ENCODE results near the gene TUSC2. TPM values are rescaled to one million over a fixed set of nuclear protein-coding genes. Genes with fewer than 3 reads are reported as not detected.

The TUSC2 gene
- total RNA-seq, 1 experiment from 2014 or later: 21.2 TPM

GRCh38 chr3:50275141-50275995 lies 52.7 kb downstream of the TUSC2 start:
- H3K4me1 ChIP-seq: no peaks in the 10 kb centered on the region; the same call in 1 of the 2 replicates
- H3K27me3 ChIP-seq: no peaks in the 10 kb centered on the region
- H3K36me3 ChIP-seq: no peaks in the 10 kb centered on the region
- no peak overlapping the region for H3K4me3 ChIP-seq
- H3K27ac ChIP-seq: no peak overlapping the region
- DNase-seq: no peak
- H3K9me3 ChIP-seq (replicated peaks): no peaks in the 10 kb centered on the region

Other genes starting within 250 kb of the TUSC2 start
- 75.6 and 98.5 TPM in 2 replicates for gene RBM5, start 239.3 kb downstream of the TUSC2 start, total RNA-seq (2014; rRNA removed; shearing (Covaris generic))
- gene SEMA3F, start 172.9 kb downstream of the TUSC2 start, total RNA-seq (2014; rRNA removed; shearing (Covaris generic)): 9.3 and 11.3 TPM in 2 replicates
- 0.14 TPM in 1 of 2 replicates, not detected in the other for gene GNAT1, start 136.6 kb downstream of the TUSC2 start, total RNA-seq (2014; rRNA removed; shearing (Covaris generic))
- gene SLC38A3, start 123.0 kb downstream of the TUSC2 start, total RNA-seq (2014; rRNA removed; shearing (Covaris generic)): 1.4 and 2.9 TPM in 2 replicates
- 63.8 and 64.7 TPM in 2 replicates for gene GNAI2, start 92.0 kb downstream of the TUSC2 start, total RNA-seq (2014; rRNA removed; shearing (Covaris generic))
- 3.3 and 4.8 TPM in 2 replicates for gene SEMA3B, start 59.1 kb downstream of the TUSC2 start, total RNA-seq (2014; rRNA removed; shearing (Covaris generic))
- not detected in 2 replicates for gene LSMEM2, start 49.1 kb downstream of the TUSC2 start, total RNA-seq (2014; rRNA removed; shearing (Covaris generic))
- gene IFRD2, start 35.8 kb downstream of the TUSC2 start, total RNA-seq (2014; rRNA removed; shearing (Covaris generic)): 85.3 and 98.8 TPM in 2 replicates
- 3.6 and 4.5 TPM in 2 replicates for gene HYAL3, start 28.8 kb downstream of the TUSC2 start, total RNA-seq (2014; rRNA removed; shearing (Covaris generic))
- 3.2 and 3.4 TPM in 2 replicates for gene NAA80, start 28.8 kb downstream of the TUSC2 start, total RNA-seq (2014; rRNA removed; shearing (Covaris generic))
- gene HYAL1, start 24.6 kb downstream of the TUSC2 start, total RNA-seq (2014; rRNA removed; shearing (Covaris generic)): 0.43 TPM in 1 of 2 replicates, not detected in the other
- gene HYAL2, start 5.5 kb downstream of the TUSC2 start, total RNA-seq (2014; rRNA removed; shearing (Covaris generic)): 41.7 and 47.2 TPM in 2 replicates
- gene RASSF1, start 12.6 kb upstream of the TUSC2 start, total RNA-seq (2014; rRNA removed; shearing (Covaris generic)): 11.7 and 12.7 TPM in 2 replicates
- 0.73 and 0.99 TPM in 2 replicates for gene ZMYND10, start 17.5 kb upstream of the TUSC2 start, total RNA-seq (2014; rRNA removed; shearing (Covaris generic))
- 14.0 and 14.4 TPM in 2 replicates for gene NPRL2, start 22.6 kb upstream of the TUSC2 start, total RNA-seq (2014; rRNA removed; shearing (Covaris generic))
- 6.5 and 8.9 TPM in 2 replicates for gene CYB561D2, start 22.6 kb upstream of the TUSC2 start, total RNA-seq (2014; rRNA removed; shearing (Covaris generic))
- 27.2 and 28.2 TPM in 2 replicates for gene TMEM115, start 31.3 kb upstream of the TUSC2 start, total RNA-seq (2014; rRNA removed; shearing (Covaris generic))
- gene CACNA2D2, start 175.4 kb upstream of the TUSC2 start, total RNA-seq (2014; rRNA removed; shearing (Covaris generic)): not detected in 2 replicates
- 1.1 and 2.4 TPM in 2 replicates for gene C3orf18, start 239.5 kb upstream of the TUSC2 start, total RNA-seq (2014; rRNA removed; shearing (Covaris generic))
- 6.2 and 6.3 TPM in 2 replicates for gene HEMK1, start 241.3 kb upstream of the TUSC2 start, total RNA-seq (2014; rRNA removed; shearing (Covaris generic))